H1 (cell line): ENCODE measurements around the gene TRAT1. TPM values are rescaled to one million over a fixed set of nuclear protein-coding genes. Genes with fewer than 3 reads are reported as not detected.

Experiments
- CTCF ChIA-PET: fragments of 300-600 bp; sonication (Branson Sonifier 250); formaldehyde crosslinking; loops from one replicate; lab custom pipeline; 2021; ENCODE audit not compliant: partially characterized antibody; lab: Charles Lee
- POLR2A ChIA-PET: fragments of 300-600 bp; sonication (Branson Sonifier 250); formaldehyde crosslinking; loops from one replicate; lab custom pipeline; 2021; ENCODE audit warnings: inconsistent platforms; ENCODE audit not compliant: partially characterized antibody; lab: Charles Lee
- DNase-seq, 2 experiments: peaks; one replicate each; pipeline versions ENCODE4 v3.0.0 to v3.0.0-alpha.2; 2010 to 2022; ENCODE audit warnings: low spot score in 2 of 2, low read depth in 1 of 2, mixed read lengths in 1 of 2
- FAIRE-seq: peaks from 2 replicates; lab custom pipeline; 2011; peaks lifted over from hg19 to GRCh38; lab: Jason Lieb, UNC
- H2AFZ ChIP-seq: 2 replicates; pipeline ENCODE4 v1.8.1; 2012; ENCODE audit warnings: low read length, inconsistent platforms
- H2AK5ac ChIP-seq: 2 replicates; pipeline ENCODE4 v1.6.1; 2013; ENCODE audit warnings: low read depth, low read length
- H2BK120ac ChIP-seq: replicated peaks from 2 replicates; pipeline ENCODE3; 2013; ENCODE audit warnings: low read depth, low read length, inconsistent platforms
- H2BK12ac ChIP-seq: 2 replicates; pipeline ENCODE4 v1.6.1; 2013; ENCODE audit warnings: low read depth, low read length
- H2BK15ac ChIP-seq: 2 replicates; pipeline ENCODE4 v1.6.1; 2013; ENCODE audit warnings: low read length
- H2BK20ac ChIP-seq: 2 replicates; pipeline ENCODE4 v1.6.1; 2013; ENCODE audit warnings: low read length
- H2BK5ac ChIP-seq: 2 replicates; pipeline ENCODE4 v1.6.1; 2013; ENCODE audit warnings: low read depth, low read length
- H3K14ac ChIP-seq: 2 replicates; pipeline ENCODE4 v1.6.1; 2013; ENCODE audit warnings: inconsistent platforms; ENCODE audit not compliant: insufficient read length
- H3K18ac ChIP-seq: 2 replicates; pipeline ENCODE4 v1.6.1; 2013; ENCODE audit warnings: low read length; ENCODE audit errors: extremely low read depth
- H3K23ac ChIP-seq: 2 replicates; pipeline ENCODE4 v1.6.1; 2013; ENCODE audit warnings: inconsistent platforms; ENCODE audit not compliant: insufficient read length
- H3K23me2 ChIP-seq: 2 replicates; pipeline ENCODE4 v1.6.1; 2013; ENCODE audit warnings: low read depth, low read length
- H3K27ac ChIP-seq: 2 replicates; pipeline ENCODE4 v1.6.1; 2011; ENCODE audit warnings: low read depth, low read length, inconsistent platforms
- H3K27me3 ChIP-seq, 4 experiments: replicated peaks in 1 of 4; 1 replicate in 1 of 4; 2 replicates in 3 of 4; pipeline versions ENCODE4 v1.6.1 to v1.8.1; 2011 to 2013; ENCODE audit warnings: low read length in 3 of 4, mild to moderate bottlenecking in 3 of 4, inconsistent platforms in 2 of 4, mixed read lengths in 2 of 4, moderate library complexity in 1 of 4; ENCODE audit not compliant: control insufficient read depth in 3 of 4, insufficient read depth in 3 of 4; ENCODE audit errors: extremely low read depth in 1 of 4
- H3K36me3 ChIP-seq, 4 experiments: 2 replicates each; pipeline versions ENCODE4 v1.6.1 to v1.8.1; 2011 to 2013; ENCODE audit warnings: mild to moderate bottlenecking in 4 of 4, low read length in 3 of 4, moderate library complexity in 2 of 4, control low read depth in 1 of 4, inconsistent platforms in 1 of 4; ENCODE audit not compliant: insufficient read depth in 4 of 4, control insufficient read depth in 2 of 4
- H3K4ac ChIP-seq: replicated peaks from 2 replicates; pipeline ENCODE3; 2013; ENCODE audit warnings: low read length, low read depth, mixed read lengths, inconsistent platforms; ENCODE audit not compliant: insufficient read length
- H3K4me1 ChIP-seq, 4 experiments: replicated peaks in 1 of 4; 1 replicate in 1 of 4; 2 replicates in 3 of 4; pipeline versions ENCODE4 v1.6.1 to v1.8.1; 2011 to 2013; ENCODE audit warnings: low read length in 3 of 4, inconsistent platforms in 2 of 4, mixed read lengths in 1 of 4; ENCODE audit not compliant: insufficient read depth in 4 of 4, control insufficient read depth in 3 of 4
- H3K4me2 ChIP-seq, 2 experiments: 2 replicates each; pipeline versions ENCODE4 v1.6.1 to v1.8.1; 2011 to 2013; ENCODE audit warnings: low read depth in 2 of 2, low read length in 2 of 2, control low read depth in 1 of 2, inconsistent platforms in 1 of 2, mild to moderate bottlenecking in 1 of 2; ENCODE audit not compliant: insufficient read depth in 1 of 2
- H3K4me3 ChIP-seq, 4 experiments: fragments of 200-600, 300-600 bp in 1 of 4; sonication (generic), shearing (Covaris generic), sonication (Bioruptor Twin) in 1 of 4; 2 replicates each; pipeline versions ENCODE4 v1.5.1 to v1.8.1; 2011 to 2016; ENCODE audit warnings: low read length in 4 of 4, low read depth in 3 of 4, control low read depth in 2 of 4, inconsistent platforms in 2 of 4, mild to moderate bottlenecking in 2 of 4, mixed read lengths in 1 of 4, moderate library complexity in 1 of 4; ENCODE audit not compliant: insufficient read depth in 2 of 4; ENCODE audit errors: extremely low read depth in 1 of 4
- H3K56ac ChIP-seq: replicated peaks from 2 replicates; pipeline ENCODE3; 2013; ENCODE audit warnings: low read depth, mild to moderate bottlenecking, mixed read lengths, low read length, inconsistent platforms; ENCODE audit not compliant: insufficient read length
- H3K79me1 ChIP-seq: 2 replicates; pipeline ENCODE4 v1.6.1; 2013; ENCODE audit warnings: low read depth, low read length, control low read depth
- H3K79me2 ChIP-seq, 2 experiments: 2 replicates each; pipeline versions ENCODE4 v1.6.1 to v1.8.1; 2012 to 2013; ENCODE audit warnings: low read length in 2 of 2, mild to moderate bottlenecking in 2 of 2, inconsistent platforms in 1 of 2; ENCODE audit not compliant: insufficient read depth in 2 of 2, control insufficient read depth in 1 of 2
- H3K9ac ChIP-seq, 4 experiments: replicated peaks in 1 of 4; 1 replicate in 1 of 4; 2 replicates in 3 of 4; pipeline versions ENCODE4 v1.6.1 to v1.8.1; 2011 to 2013; ENCODE audit warnings: low read depth in 3 of 4, low read length in 3 of 4, control low read depth in 2 of 4, mild to moderate bottlenecking in 2 of 4, moderate library complexity in 2 of 4, inconsistent platforms in 1 of 4; ENCODE audit errors: extremely low read depth in 1 of 4
- H3K9me3 ChIP-seq, 2 experiments: 2 replicates each; pipeline versions ENCODE4 v1.6.1 to v1.8.1; 2012 to 2013; ENCODE audit warnings: mild to moderate bottlenecking in 2 of 2, moderate library complexity in 2 of 2, control low read depth in 1 of 2, inconsistent platforms in 1 of 2, low read depth in 1 of 2, low read length in 1 of 2, mixed read lengths in 1 of 2; ENCODE audit not compliant: insufficient read depth in 2 of 2
- H4K20me1 ChIP-seq, 2 experiments: replicated peaks in 1 of 2; 2 replicates each; pipeline versions ENCODE3 to v1.8.1; 2011 to 2013; ENCODE audit warnings: inconsistent platforms in 2 of 2, low read length in 2 of 2, mild to moderate bottlenecking in 1 of 2; ENCODE audit not compliant: insufficient read depth in 2 of 2, control insufficient read depth in 1 of 2
- H4K5ac ChIP-seq: 2 replicates; pipeline ENCODE4 v1.6.1; 2013; ENCODE audit warnings: low read length, low read depth, mixed read lengths, inconsistent platforms; ENCODE audit not compliant: insufficient read length
- H4K8ac ChIP-seq: 2 replicates; pipeline ENCODE4 v1.8.0; 2013; ENCODE audit warnings: mild to moderate bottlenecking, moderate library complexity, low read length, inconsistent platforms; ENCODE audit not compliant: insufficient read depth; ENCODE audit errors: extremely low read depth
- H4K91ac ChIP-seq: replicated peaks from 2 replicates; pipeline ENCODE3; 2013; ENCODE audit warnings: low read length, mixed read lengths, inconsistent platforms; ENCODE audit not compliant: insufficient read length
- JUND ChIP-seq: IDR thresholded peaks from 2 replicates; pipeline ENCODE4 v1.6.1; 2011; ENCODE audit warnings: mild to moderate bottlenecking, improper control_type of control experiment, low read length
- KDM5A ChIP-seq: fragments of 200-600 bp; IDR thresholded peaks from 2 replicates; pipeline ENCODE4 v1.7.1; 2012; ENCODE audit warnings: mild to moderate bottlenecking, low read length, inconsistent platforms, mixed read lengths
- NANOG ChIP-seq: IDR thresholded peaks from 2 replicates; pipeline ENCODE4 v1.6.1; 2011; ENCODE audit warnings: low read length, low read depth, mild to moderate bottlenecking, inconsistent platforms; ENCODE audit not compliant: insufficient read depth, poor library complexity, severe bottlenecking
- WGBS, 2 experiments: shearing (Covaris generic) in 1 of 2; methylation state at CpG; one replicate each; pipeline versions ENCODE4 v1.1.6 to v1.1.7; 2013 to 2015; ENCODE audit warnings: low lambda C conversion rate in 2 of 2, mixed read lengths in 2 of 2, inconsistent platforms in 1 of 2, low coverage in 1 of 2, missing lambda C conversion rate in 1 of 2; ENCODE audit not compliant: insufficient replicate concordance in 2 of 2, insufficient coverage in 1 of 2, insufficient read length in 1 of 2; ENCODE audit errors: extremely low coverage in 1 of 2, missing lambda C conversion rate in 1 of 2; 5-methylcytosine and 5-hydroxymethylcytosine counted together
- polyA plus RNA-seq, 7 experiments: library from polyadenylated mRNA; depleted of rRNA in 3 of 7; stranded (reverse) in 5 of 7; unstranded in 2 of 7; fragments of >200 nt in 5 of 7; fragments of 200-250 nt in 2 of 7; gene quantifications; 1 replicate in 5 of 7; 2 replicates in 1 of 7; 4 replicates in 1 of 7; pipeline versions ENCODE4 v1.2.1 to v1.2.3, GENCODE V29; 2011 to 2013; ENCODE audit warnings: missing spikeins in 2 of 7, mixed read lengths in 2 of 7
- total RNA-seq: library from RNA; stranded (reverse); fragmentation: NEBNext Ultra II Directional; extraction: Animal tissue kit (Norgen Biotek cat#: 25700); gene quantifications from 2 replicates; pipeline ENCODE4 v1.2.1, GENCODE V29; 2021

The TRAT1 gene
- total and polyA plus RNA-seq, 2 of the 8 experiments (the other 6 are each of a cell fraction or from before 2014, with no cell fraction given), result not detected

DNA sequence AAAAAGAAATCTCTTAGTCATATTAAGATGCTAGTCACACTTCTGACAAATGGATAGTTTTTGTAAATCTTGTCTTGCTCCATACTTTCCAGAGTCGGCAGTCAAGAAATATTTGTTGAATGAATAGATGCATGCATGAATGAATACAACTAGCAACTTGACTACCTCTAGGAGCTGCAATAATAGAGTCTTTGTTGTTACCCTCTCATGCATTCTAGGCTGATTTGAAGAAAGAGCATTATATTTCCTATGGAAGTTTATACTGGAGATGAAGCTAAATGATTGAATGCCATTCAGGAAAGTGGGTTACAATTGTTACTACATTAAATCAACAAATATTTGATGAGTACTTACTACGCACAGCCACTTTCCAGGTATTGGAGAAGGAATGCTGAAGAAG is 18.1 kb upstream of the TRAT1 start:
- WGBS, 2 experiments, result 95% methylated on average over 2 of the region's 2 CpGs; no CpG with 5 or more reads in 1 of the 2 experiments

More for the DNA sequence above, 18.1 kb upstream of the TRAT1 start:
- Histone ChIP-seq H3K79me1 (no peaks in the 10 kb centered on the region), H3K18ac (no peak overlapping the region), H3K23me2 (no peaks in the 10 kb centered on the region), H3K4me3 (no peak overlapping the region), H3K9me3 (no peaks in the 10 kb centered on the region), H2BK120ac (no peak overlapping the region), H2BK12ac (no peak overlapping the region), H4K8ac (no peak overlapping the region), H2BK5ac (no peak overlapping the region), H3K14ac (no peak overlapping the region), H3K36me3 (no peaks in the 10 kb centered on the region), H3K56ac (no peak overlapping the region), H3K4me2 (no peak overlapping the region), H3K23ac (no peak overlapping the region), H3K79me2 (no peaks in the 10 kb centered on the region)
- POLR2A ChIA-PET, result no interaction called here
- FAIRE-seq, result no peak
- no peak for DNase-seq
- TF ChIP-seq JUND (no peak), KDM5A (no peak), NANOG (no peak)
- TF ChIP-seq, all 59 proteins: peak for 0
- no peak overlapping the region for H3K4ac ChIP-seq
- no peaks in the 10 kb centered on the region for H3K4me1 ChIP-seq
- H3K9ac ChIP-seq, result no peak overlapping the region
- no peak overlapping the region for H4K5ac ChIP-seq
- H4K20me1 ChIP-seq, result no peaks in the 10 kb centered on the region
- no peak overlapping the region for H3K27ac ChIP-seq
- H4K91ac ChIP-seq, result no peak overlapping the region
- H2BK15ac ChIP-seq, result no peak overlapping the region
- H2BK20ac ChIP-seq, result no peak overlapping the region
- H3K27me3 ChIP-seq, result no peaks in the 10 kb centered on the region
- no peak overlapping the region for H2AFZ ChIP-seq
- H2AK5ac ChIP-seq, result no peak overlapping the region
- CTCF ChIA-PET, result interaction anchor here (0.9 kb wide), 1 partner anchor 15 kb away, joined by 3 read pairs; no protein-coding TSS in a partner anchor
